Smooth muscle cell (in vitro differentiated cells): ENCODE measurements around the gene NUAK1. TPM values are rescaled to one million over a fixed set of nuclear protein-coding genes. Genes with fewer than 3 reads are reported as not detected.
A peak's percentile ranks its signal among the peaks of the same experiment; 100 is the strongest.

Experiments used
- DNase-seq: peaks from one replicate; lab custom pipeline; 2025; ENCODE audit not compliant: unreplicated experiment; lab: John Stamatoyannopoulos, UW
- H2AFZ ChIP-seq: fragments of 200-600 bp; sonication (generic); 2 replicates; pipeline ENCODE4 v1.6.0; 2016; ENCODE audit warnings: antibody characterized with exemption, low read depth, mild to moderate bottlenecking
- H3F3A ChIP-seq: fragments of 200-600 bp; sonication (generic); 2 replicates; pipeline ENCODE4 v1.6.0; 2017; ENCODE audit warnings: antibody characterized with exemption, low read depth
- H3K27ac ChIP-seq: fragments of 200-600 bp; sonication (generic); 2 replicates; pipeline ENCODE4 v1.5.1; 2016; ENCODE audit warnings: low read depth, mild to moderate bottlenecking
- H3K27me3 ChIP-seq: fragments of 200-600 bp; sonication (generic); 2 replicates; pipeline ENCODE4 v1.6.1; 2016; ENCODE audit warnings: low read depth, mild to moderate bottlenecking
- H3K36me3 ChIP-seq: fragments of 200-600 bp; sonication (generic); 2 replicates; pipeline ENCODE4 v1.5.1; 2016; ENCODE audit warnings: low read depth
- H3K4me1 ChIP-seq: fragments of 200-600 bp; sonication (generic); 2 replicates; pipeline ENCODE4 v1.5.1; 2016; ENCODE audit warnings: low read depth
- H3K4me2 ChIP-seq: fragments of 200-600 bp; sonication (generic); 2 replicates; pipeline ENCODE4 v1.6.0; 2016; ENCODE audit warnings: mild to moderate bottlenecking
- H3K4me3 ChIP-seq: fragments of 200-600 bp; sonication (generic); 2 replicates; pipeline ENCODE4 v1.5.1; 2016; ENCODE audit warnings: mild to moderate bottlenecking
- H3K79me2 ChIP-seq: fragments of 200-600 bp; sonication (generic); 2 replicates; pipeline ENCODE4 v1.6.0; 2016; ENCODE audit warnings: low read depth, mild to moderate bottlenecking
- H3K9ac ChIP-seq: fragments of 200-600 bp; sonication (generic); 2 replicates; pipeline ENCODE4 v1.6.0; 2016; ENCODE audit warnings: low read depth
- H3K9me3 ChIP-seq: fragments of 200-600 bp; sonication (generic); replicated peaks from 2 replicates; pipeline ENCODE4 v1.5.1; 2016; ENCODE audit warnings: low read depth
- H4K20me1 ChIP-seq: fragments of 200-600 bp; sonication (generic); 2 replicates; pipeline ENCODE4 v1.6.0; 2016; ENCODE audit warnings: low read depth
- WGBS: methylation state at CpG from one replicate; pipeline ENCODE4 v1.1.7; 2016; ENCODE audit warnings: low lambda C conversion rate; 5-methylcytosine and 5-hydroxymethylcytosine counted together
- polyA plus RNA-seq: library from polyadenylated mRNA; unstranded; fragments of >200 nt; fragmentation: Nextera tagmentation; extraction: Ambion mirVana; gene quantifications from 2 replicates; pipeline ENCODE4 v1.2.1, GENCODE V29; 2016
- total RNA-seq: library from RNA; depleted of rRNA; stranded (reverse); fragments of >200 nt; gene quantifications from 2 replicates; pipeline ENCODE4 v1.2.3, GENCODE V29; 2014
- TF ChIP-seq, protein P1 (sequence below): fragments of 200-600 bp; sonication (generic); IDR thresholded peaks from 2 replicates; pipeline ENCODE4 v1.5.1; 2017; ENCODE audit warnings: borderline replicate concordance, mild to moderate bottlenecking, antibody characterized with exemption; ENCODE audit not compliant: insufficient read depth, poor library complexity, severe bottlenecking

The NUAK1 gene
- total and polyA plus RNA-seq, 2 experiments from 2014 or later, result 35.3 to 64.2 TPM

DNA sequence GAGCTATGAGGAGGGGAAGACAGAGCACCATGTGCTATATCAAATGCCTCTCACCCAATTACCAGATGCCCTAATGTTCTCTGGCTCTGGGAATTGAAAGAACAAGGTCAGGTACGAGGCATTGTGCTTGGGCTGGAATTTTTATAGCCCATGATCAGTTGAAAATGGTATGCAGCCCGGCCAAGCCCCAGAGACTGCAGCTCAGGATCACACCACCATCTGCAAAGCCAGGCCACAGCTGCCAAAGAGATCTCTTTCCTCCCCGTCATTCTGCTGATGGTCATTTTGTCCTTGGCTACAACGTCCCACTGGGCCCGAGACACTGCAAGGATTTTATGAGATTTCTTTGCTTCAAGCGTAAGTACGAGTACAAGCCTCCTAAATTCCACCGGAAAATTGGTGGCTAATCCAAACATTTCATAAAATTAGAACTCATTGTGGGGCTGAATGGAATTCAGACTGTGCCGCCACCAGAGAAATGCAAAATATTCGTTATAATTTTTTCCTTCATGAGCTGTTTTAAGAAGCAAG, 15.1 kb downstream of the NUAK1 start:
- Histone ChIP-seq H3F3A (peaks cover 65% of the 10 kb centered on the region), H3K36me3 (no peaks in the 10 kb centered on the region), H3K9me3 (no peaks in the 10 kb centered on the region), H3K79me2 (peaks cover 100% of the 10 kb centered on the region), H3K4me3 (no peak overlapping the region), H2AFZ (no peak overlapping the region), H4K20me1 (peaks cover 100% of the 10 kb centered on the region), H3K4me1 (peaks cover 44% of the 10 kb centered on the region), H3K9ac (no peak overlapping the region), H3K27me3 (no peaks in the 10 kb centered on the region), H3K4me2 (peak overlapping the region; percentile 80), H3K27ac (peak overlapping the region; percentile 61)
- TF ChIP-seq, protein P1, sequence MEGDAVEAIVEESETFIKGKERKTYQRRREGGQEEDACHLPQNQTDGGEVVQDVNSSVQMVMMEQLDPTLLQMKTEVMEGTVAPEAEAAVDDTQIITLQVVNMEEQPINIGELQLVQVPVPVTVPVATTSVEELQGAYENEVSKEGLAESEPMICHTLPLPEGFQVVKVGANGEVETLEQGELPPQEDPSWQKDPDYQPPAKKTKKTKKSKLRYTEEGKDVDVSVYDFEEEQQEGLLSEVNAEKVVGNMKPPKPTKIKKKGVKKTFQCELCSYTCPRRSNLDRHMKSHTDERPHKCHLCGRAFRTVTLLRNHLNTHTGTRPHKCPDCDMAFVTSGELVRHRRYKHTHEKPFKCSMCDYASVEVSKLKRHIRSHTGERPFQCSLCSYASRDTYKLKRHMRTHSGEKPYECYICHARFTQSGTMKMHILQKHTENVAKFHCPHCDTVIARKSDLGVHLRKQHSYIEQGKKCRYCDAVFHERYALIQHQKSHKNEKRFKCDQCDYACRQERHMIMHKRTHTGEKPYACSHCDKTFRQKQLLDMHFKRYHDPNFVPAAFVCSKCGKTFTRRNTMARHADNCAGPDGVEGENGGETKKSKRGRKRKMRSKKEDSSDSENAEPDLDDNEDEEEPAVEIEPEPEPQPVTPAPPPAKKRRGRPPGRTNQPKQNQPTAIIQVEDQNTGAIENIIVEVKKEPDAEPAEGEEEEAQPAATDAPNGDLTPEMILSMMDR, result no peak
- DNase-seq, result no peak
- WGBS, result 19% methylated on average over 10 of the region's 10 CpGs

DNA sequence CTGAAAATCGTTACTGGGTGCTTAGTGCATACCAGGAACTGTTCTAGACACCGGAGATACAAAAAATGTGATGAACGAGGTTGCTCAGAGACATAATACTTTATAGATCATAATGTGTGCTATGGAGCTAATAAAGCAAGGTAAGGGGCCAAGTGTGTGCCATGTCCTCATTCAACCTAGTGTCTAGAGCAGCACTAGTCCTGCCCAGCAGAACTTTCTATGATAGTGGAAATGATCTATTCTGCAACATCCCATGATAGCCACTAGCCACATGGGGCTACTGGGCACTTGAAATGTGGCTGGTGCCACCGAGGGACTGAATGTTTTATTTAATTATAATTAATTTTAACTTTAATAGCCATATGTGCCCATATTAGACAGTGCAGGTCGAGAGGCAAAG, 15.6 kb downstream of the NUAK1 start:
- Histone ChIP-seq H3K79me2 (peaks cover 100% of the 10 kb centered on the region), H2AFZ (no peak overlapping the region), H3K27ac (peak overlapping the region; percentile 61), H4K20me1 (peaks cover 100% of the 10 kb centered on the region), H3K27me3 (no peaks in the 10 kb centered on the region), H3K9ac (no peak overlapping the region), H3K9me3 (no peaks in the 10 kb centered on the region), H3K4me2 (peak overlapping the region; percentile 80), H3F3A (peaks cover 65% of the 10 kb centered on the region), H3K4me1 (peaks cover 49% of the 10 kb centered on the region), H3K4me3 (no peak overlapping the region), H3K36me3 (no peaks in the 10 kb centered on the region)
- TF ChIP-seq, protein P1, result no peak
- 78% methylated on average over 5 of the region's 5 CpGs for WGBS
- DNase-seq, result no peak

DNA sequence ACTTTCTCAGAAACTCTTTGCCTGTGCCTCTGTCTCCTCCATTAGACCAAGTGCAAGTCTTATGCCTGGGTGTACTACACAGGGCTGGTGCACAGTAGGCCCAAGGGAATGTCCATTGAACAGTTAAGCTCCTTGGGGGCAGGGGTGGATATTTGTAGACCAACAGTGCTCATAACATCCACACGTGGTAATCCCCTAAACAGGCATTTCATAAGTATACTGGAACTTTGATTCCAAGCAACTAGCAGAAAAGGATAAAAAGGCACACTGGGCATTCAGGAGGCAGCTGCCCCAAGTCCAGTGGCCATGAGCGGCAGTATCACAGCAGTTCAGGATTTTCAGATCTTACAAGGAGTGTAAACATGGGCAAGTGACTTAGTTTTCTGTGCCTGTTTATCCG, 16.8 kb downstream of the NUAK1 start:
- Histone ChIP-seq H3K4me2 (peak overlapping the region; percentile 26), H3K4me1 (peaks cover 47% of the 10 kb centered on the region), H3K27me3 (no peaks in the 10 kb centered on the region), H3K9ac (no peak overlapping the region), H3K27ac (peak overlapping the region; percentile 95), H3K79me2 (peaks cover 100% of the 10 kb centered on the region), H3K4me3 (no peak overlapping the region), H2AFZ (no peak overlapping the region), H3K9me3 (no peaks in the 10 kb centered on the region), H3F3A (peaks cover 68% of the 10 kb centered on the region), H3K36me3 (no peaks in the 10 kb centered on the region), H4K20me1 (peaks cover 100% of the 10 kb centered on the region)
- no peak for DNase-seq
- TF ChIP-seq, protein P1, result no peak
- 63% methylated on average over 3 of the region's 3 CpGs for WGBS

DNA sequence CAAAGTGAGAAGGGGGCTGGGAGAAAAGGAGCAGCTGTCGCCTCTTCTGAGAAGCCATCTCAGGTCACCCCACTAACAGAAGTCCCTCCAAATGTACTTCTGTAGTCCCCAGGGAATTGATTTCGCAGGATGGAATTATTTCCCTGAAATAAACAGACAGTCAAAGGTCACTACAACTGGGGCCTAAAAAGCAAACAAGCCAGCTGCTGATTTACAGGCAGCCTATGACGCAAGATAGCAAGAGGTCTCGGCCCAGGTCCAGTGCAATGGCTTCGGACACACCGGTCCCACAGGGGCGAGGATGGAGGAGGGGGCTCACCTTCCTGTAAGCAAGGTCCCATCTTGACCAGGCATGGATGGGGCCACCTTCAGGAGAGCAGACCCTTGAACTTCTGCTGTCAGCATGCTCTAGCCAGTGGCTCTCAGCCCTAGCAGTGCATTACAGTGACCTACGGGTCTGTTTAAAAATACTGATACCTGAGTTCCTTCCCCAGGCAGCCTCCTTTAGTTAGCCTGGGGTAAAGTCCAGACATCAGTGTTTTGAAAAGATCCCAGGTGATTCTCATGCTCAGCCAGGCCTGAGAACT, 18.1 kb downstream of the NUAK1 start:
- TF ChIP-seq, protein P1, result no peak

More for the DNA sequence above, 18.1 kb downstream of the NUAK1 start:
- peaks cover 61% of the 10 kb centered on the region for H3F3A ChIP-seq
- WGBS, result 83% methylated on average over 8 of the region's 8 CpGs
- H3K27me3 ChIP-seq, result no peaks in the 10 kb centered on the region
- H3K9me3 ChIP-seq, result no peaks in the 10 kb centered on the region
- peak overlapping the region; percentile 70 for H3K4me2 ChIP-seq
- H3K79me2 ChIP-seq, result peaks cover 100% of the 10 kb centered on the region
- peaks cover 40% of the 10 kb centered on the region for H3K4me1 ChIP-seq
- H2AFZ ChIP-seq, result no peak overlapping the region
- no peak overlapping the region for H3K4me3 ChIP-seq
- H3K36me3 ChIP-seq, result no peaks in the 10 kb centered on the region
- H3K9ac ChIP-seq, result no peak overlapping the region
- peak overlapping the region; percentile 95 for H3K27ac ChIP-seq
- H4K20me1 ChIP-seq, result peaks cover 100% of the 10 kb centered on the region
- no peak for DNase-seq
